NCI-H1092 treated with DMSO at 0.1 percent for 48 hours (cell line): Measurements from ENCODE around the gene B3GAT1.

Experiments used
- DNase-seq: peaks from one replicate; lab custom pipeline; 2025; lab: John Stamatoyannopoulos, UW

B3GAT1 gene

DNA sequence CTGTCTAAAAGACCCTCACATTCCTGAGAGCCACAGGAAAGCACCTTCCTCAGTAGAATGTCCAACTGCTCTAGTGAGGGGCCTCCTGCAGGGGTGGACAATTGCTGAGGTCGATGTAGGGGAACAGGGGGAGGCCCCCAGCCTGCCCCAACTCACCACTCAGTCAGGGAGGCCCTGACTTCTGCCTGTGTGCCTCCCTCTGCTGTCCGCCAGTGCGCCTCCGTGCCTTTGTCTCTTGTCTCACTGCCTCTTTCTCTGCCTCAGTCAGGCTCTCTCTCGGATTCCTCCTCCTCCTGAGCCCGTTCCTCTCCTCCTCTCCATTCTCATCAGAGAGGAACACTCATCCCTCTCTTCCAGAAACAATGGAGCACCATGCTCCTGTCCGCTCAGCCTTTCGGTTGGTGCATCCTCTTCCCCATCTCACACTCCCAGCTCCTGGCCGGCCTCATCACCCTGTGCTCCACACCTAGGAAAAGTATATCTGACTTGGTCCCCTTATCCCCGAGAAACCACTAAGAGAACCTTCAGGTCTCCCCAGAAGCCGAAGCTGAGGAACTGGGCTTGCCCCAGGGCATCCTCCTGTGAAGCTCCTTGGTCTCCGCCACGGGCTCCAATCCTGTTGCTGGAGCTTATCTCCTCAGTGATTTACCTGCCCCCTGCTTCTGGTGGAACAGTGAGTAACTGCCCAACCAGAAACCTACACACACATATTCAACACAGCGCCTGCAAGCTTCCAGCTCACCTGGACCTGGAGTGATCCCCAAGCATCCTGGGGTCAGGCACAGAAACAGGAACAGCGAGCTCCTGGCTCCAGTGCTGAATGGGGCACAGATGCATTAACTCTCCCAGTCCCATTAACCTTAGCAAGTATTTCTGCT lies 2.3 kb downstream of the B3GAT1 start:
- no peak for DNase-seq

DNA sequence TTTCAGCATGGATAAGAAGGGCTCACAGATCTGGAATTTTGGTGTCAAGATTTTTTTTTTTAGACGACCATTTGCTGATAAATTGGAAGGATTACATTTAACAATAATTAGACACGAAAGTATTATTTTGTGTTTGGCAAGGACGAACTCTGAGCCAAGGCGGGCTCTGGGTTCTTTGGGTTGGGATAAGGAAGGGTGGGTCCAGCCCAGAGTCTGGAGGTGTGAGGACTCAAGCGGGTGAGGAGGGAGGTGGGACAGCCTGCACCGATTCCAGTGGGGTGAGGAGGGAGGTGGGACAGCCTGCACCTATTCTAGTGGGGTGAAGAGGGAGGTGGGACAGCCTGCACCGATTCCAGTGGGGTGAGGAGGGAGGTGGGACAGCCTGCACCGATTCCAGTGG lies 4.1 kb downstream of the B3GAT1 start:
- DNase-seq = no peak

DNA sequence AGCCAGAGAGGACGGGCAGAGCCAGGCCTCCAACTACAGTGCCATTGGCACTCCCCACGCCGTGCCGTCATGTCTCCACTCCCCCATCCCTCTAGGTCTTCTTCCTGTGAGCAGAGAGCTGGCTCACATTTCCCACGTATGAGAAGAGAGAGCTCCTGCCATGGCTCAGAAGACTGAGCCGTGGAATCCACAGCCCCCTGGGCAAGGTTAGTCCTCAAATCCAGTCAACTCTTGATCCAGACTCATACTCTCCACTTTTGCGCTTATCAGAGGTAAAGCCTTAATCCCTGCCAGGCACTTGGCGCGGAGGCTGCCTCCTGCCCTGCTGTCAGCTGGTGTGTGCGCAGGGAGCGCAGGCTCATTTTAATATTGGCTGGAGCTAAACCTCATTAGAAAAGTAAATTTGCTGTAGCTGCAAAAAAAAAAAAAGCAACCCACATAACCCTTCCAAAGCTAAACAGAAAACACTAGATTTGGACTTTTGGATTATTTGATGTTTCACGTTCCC lies 4.7 kb downstream of the B3GAT1 start:
- DNase-seq = peak; percentile 13

DNA sequence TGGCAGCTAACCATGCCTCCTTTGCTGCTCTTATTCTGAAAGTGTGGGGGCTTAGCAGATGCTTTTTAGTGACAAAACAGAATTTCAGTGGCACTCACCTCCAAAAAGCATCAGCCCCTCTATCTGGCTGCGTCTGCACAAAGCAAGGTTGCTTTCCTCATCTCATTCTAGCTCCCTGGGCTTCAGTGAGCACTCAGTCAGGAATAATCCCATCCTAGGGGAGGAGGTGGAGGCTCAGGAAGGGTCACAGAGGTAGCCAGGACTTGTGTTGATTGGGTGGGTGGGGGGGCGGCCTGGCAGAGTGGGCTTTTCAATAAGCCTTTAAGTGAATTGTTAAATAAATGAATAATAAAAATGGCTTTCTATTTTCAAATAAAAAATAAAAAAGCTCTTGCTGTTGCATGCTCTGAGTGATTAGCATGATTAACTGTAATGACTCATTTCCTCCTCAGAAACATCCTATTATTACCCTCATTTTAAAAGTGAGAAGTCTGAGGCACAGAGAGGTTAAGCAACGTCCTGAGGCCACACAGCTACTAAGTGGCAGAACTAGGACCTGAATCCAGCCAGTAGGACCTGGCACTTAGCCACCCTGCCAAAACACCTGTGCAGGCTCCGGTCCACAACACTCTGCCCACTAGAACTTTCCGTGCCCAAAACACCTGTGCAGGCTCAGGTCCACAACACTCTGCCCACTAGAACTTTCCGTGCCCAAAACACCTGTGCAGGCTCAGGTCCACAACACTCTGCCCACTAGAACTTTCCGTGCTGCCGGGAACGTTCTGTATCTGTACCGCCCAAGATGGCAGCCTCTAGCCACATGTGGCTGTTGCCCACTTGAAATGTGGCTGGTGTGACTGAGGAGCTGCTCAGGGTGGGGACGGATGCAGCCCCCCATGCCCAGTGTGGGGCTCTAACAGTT lies 5.5 kb downstream of the B3GAT1 start:
- no peak for DNase-seq

DNA sequence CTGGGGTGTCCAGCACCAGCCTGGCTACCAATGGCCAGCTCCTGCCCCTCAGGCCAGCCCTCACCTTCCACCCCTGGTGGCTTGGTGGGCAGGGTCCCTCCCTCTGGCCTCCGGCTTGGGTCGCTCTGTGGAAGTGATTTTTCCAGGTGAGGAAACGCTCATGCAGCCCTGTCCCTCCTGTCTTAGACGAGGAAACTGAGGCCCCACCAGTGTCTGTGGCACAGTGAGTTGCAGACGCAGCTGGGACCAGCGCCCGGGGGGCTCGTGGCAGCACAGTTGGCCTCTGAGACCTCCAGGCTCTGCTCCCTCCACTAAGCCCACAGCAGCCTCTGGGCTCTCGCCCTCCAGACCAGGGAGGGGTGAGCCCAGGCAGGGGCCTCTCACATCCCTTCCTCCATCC lies 6.2 kb downstream of the B3GAT1 start:
- no peak for DNase-seq

DNA sequence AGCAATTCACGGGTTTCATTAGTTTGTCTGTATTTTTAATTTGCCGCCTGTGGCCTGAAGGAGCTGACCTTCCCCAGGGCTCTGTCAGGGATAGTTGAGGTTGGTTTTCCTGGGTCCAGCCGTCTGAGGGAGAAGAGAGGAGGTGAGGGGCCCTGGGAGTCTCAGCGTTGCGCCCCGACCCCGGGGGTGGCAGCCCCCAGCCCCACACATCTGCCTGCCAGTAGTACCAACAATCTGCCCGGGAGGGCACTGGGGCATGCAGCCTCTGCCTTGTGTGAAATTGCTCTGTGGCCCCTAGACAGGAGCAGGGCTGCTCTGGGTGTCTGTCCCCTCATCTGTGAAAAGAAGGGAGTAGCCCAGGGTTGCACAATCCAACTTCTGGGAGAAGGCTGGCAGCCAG lies 6.6 kb downstream of the B3GAT1 start:
- DNase-seq = no peak

DNA sequence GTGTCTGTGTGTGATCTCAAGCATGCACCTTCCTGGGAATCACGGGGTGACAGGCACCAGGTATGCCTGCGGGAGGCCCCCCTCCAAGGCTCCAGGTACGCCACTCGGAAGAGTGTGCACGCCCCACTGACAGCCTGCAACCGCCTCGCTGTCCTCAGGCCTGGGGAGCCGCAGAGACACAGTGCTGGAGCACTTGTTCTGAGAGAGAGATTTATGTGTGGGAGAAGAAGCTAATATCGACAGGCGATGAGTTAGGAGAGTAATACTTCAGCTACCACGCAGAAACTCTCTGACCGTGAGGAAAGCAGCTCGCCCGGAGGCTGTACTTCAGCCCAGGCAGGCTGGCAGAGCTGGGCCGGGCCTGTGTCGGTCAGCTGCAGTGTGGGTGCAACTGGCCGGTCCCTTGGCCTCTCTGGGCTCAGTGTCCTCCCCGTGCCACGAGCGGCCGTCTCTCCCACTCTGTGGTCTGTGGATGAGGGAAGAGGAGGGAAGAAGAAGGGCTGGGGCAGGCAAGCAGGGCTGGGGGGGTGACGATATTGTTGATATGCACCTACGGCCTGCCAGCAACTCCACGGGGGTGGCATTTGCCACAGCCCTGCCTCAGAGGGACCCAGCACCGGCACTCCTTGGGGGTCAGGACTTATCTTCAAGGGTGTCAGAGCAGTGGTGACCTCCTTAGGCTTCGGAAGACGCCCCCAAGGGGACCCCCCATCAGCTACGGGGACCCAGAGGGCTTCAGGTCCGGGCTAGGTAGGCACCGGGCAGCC lies 7.3 kb downstream of the B3GAT1 start:
- DNase-seq = no peak

DNA sequence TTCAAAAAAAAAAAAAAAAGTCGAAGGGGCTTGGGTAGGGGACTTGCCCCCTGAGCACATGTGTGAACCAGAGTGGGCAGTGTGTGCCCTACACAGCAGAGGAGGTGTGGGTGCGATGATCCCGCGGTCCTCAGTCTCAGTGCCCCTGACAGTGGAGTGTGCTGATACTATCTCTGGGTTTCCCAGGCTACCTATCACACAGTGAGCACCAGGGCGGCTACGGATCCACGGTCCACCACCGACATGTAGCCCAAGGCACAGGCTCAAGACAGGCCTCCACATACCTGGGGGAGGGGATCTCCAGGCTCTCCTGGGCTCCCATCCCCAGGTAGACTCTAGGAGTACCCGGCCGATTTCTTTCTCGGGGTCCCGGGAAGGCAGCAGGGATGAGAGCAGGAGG lies 9.1 kb downstream of the B3GAT1 start:
- no peak for DNase-seq

DNA sequence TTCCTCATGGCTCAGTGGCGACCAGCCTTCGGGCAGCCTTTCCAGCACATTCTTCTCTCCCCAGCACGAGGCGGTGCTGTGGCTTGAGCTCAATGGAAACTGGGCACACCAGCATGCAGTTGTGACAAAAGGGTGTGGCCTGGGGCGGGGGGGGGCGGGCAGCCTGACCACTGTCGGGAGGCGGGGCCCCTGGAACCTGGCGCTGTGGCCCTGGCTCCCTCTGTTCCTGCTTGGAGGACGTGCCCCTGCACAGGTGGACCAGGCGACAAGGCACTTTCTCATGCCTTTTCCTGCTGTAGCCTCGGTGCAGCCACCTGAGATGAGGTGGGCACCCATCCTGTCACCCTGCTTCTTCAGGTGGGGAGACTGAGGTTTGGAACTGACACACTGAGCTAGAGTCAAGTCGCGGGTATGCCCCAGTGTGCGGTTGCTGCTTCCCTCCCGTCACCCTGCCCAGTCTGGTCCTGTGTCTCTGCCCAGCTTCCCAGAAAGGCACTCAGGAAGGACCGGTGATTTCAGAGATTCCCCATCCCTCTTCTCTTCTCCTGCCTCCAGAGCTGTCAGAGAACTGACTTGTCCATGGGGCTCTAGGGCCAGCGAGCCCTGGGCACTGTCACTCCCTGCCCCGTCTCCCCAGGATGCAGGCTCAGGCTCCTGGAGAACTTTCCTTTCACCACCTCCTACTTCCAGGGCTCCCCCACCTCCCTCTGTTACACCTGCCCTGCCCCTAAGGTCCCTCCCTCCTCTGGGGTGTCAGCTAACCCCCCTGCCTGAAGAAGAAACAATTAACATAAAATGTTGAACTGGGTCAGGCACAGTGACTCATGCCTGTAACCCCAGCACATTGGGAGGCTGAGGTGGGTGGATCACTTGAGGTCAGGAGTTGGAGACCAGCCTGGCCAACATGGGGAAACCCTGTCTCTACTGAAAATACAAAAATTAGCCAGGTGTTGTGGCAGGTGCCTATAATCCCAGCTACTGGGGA lies 9.9 kb downstream of the B3GAT1 start:
- no peak for DNase-seq

DNA sequence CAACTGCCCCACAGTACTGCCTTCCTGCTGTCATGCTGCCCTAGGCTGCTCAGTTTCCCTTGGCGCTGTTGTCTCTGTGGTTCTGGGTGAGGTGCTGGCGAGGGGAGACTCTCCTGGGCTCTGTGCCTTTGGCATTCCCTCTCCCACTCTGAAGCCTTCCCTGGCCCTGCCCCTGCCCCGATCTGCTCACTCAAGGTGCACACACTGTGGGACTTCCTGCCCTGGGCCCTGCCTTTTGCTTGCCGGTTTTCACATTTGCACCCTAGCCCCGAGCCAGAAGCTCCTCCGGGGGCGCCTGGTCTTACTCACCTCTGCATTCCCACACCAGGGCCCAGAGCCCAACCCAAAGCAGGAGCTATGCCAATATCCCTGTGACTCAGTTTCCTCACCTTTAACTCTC lies 12.0 kb downstream of the B3GAT1 start:
- no peak for DNase-seq

DNA sequence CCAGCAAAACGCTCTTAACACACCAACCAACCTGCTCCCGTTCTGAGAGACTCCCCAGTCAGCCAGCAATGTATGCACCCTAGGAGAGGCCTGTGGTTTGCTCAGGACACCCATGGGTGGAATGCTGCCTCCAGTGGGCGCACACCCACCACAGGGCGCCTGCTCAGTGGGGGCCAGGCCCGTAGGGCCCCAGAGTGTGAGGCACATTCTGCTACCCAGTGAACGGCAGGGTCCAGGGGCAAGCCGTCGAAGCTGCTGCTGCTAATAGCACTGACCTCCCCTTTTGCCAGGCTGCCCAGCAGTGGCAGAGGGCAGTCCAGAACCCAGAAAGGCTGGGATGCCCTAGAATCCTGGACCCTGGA lies 12.8 kb downstream of the B3GAT1 start:
- DNase-seq = no peak

DNA sequence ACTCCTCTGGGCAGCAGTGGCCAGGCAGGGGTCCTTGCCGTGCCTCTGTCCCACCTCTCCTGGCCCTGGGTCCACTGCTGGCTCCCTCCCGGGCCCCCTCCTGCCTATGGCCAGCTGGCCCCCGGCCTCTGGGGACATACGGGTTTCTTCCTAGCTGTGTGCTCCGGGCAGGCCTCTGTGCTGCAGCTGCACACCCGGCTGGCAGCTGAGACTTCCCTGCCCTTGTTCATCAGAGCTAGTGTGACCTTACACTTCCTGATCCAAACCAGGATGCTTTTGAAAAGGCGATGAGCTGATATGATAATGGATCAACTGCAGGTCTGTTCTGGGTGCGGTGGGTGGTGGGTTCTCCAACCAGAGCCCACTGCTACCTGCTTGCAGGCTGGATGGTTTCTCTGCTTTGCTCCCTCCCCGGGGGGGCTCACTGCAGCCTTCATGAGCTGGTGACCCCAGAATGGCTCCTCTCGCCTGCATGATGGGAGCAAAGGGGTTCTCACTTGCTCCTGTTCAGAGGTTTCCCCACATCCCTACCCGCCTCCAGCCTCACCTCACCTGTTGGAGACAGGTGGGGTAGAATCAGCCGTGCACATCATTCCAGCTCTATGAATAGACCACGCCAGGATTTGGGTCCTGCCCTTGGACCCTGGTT lies 13.3 kb downstream of the B3GAT1 start:
- peak; percentile 13 for DNase-seq

DNA sequence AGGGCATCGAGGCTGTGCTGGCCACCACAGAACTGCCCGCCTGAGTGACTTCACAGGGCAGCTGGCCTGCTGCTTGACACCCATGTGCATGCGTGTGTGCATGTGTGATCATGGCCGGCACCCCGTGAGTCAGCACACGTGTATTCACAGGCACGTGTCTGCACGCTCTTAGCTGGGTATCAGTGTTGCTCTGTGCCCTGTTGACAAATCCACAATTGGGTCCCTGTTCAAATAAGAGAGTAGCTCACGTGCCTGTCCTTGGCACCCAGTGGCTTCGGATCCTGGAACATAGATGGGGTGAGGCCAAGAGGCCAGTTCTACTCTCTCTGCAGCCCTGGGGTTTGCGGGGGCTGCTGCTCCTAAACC lies 14.0 kb downstream of the B3GAT1 start:
- DNase-seq = peak; percentile 76

DNA sequence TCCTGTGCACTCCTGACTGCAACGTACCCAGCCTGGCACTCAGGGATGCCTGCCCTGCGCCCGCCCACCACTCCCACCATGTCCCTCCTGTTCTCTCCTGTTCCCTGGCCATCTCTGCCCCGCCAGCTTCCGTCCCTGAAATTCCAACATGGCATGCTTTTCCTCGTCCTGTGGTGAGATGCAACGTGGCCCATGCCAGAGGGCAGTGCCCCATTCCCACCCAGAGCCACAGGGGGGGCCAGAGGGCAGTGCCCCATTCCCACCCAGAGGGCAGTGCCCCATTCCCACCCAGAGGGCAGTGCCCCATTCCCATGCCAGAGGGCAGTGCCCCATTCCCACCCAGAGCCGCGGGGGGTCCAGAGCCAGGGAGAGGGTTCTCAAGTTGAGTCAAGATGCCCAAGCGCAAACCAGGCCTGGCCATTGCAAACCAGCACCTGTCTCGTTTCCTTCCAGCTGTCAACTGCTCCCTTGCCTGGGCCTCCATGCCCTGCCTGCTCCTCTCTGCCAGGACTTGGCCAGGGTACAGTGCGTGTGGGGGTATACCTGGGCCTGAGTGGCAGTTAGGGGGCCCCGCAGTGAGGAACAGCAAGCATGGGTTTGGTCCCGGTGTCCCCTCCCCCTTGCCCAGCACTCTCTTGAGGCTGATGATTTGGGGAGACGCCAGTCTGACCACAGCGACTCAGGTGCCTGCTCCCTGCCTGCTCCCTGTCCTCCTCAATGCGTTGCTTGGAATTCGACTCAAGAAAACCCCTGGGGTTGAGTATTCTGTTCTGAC lies 14.6 kb downstream of the B3GAT1 start:
- DNase-seq = no peak

DNA sequence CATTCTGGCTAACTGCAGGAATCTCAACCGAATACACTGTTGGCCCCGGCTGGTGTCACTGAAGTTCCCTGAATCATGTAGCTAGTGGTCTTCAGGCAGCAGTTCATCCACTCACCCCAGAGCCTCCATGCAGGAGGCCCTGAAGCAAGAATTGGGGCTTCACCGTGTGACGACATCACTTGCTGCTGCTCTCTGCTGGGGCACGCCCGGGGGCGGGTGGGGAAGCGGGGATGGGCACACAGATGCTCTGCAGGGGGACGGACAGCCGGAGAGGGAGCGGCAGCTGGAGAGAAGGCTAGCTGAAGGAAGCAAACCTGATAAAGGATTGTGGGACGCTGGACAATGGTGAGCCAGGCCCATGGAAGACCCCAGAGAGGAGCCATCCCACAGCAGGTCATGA lies 17.0 kb downstream of the B3GAT1 start:
- DNase-seq = no peak

DNA sequence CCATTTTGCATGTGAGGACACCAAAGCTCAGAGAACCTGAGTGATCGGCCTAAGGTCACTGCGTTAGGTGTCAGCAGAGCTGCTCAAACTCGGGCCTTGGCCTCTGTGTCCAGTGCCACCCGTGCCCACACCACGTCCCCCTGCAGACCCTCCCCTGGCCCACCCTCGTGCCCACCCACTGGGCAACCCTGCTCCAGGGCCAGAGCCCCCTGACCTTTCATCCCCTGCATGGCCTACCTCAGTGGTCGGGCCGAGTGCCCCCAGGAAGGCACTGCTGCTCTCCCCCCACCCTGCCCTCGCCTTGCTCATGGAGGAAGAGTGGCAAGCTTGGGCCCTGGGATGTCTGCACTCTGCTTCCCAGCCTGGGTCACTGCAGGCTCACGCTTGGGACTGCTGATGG lies 17.7 kb downstream of the B3GAT1 start:
- DNase-seq = no peak

DNA sequence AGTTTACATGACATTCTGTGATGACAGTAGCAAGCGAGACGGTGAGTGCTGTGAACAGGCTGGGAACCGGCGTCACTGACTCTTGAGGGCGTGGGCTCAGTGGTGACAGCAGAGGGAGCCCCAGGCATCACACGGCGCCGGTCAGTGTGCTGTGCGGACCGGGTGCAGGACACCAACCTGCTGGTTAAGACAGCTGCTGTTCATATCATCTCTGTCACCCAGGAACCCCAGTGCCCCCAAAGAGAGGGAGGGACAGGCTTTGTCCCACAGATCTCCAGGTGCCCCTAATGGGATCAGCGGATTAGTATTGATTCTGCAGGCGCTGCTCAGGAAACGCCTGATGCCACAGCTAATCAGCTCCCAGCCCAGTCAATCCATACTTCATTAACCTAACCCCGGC lies 18.4 kb downstream of the B3GAT1 start:
- peak; percentile 37 for DNase-seq

DNA sequence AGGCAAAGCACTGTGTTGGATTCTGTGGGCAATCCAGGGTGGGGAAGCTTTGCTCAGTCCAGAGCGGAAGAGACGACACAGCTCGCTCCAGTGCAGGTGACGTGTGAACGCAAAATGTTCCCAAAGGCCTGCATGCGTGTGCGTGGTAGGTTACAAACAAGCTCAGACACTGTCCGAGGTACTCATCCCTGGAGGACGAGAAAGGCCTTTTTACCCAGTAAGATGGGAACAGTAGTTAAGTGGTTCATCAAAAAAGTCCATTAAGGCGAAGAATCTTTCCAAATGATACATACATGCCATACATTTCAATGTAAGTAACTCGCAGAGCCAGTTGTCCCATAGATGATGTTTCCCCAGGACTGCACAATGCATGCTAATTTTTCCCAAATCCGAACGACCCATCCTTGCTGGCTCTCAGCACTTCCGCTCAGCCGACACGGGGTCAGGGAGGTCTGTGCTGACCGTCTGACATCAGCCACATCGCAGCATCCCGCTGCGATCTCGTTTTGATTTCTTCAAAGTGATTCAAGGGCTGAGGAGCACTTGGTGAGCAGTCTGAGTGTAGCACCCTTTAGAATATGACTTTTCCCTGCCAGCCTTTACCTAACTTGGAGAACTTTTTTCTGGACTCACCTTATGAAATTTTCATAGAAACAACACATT lies 19.0 kb downstream of the B3GAT1 start:
- DNase-seq = peak; percentile 37

DNA sequence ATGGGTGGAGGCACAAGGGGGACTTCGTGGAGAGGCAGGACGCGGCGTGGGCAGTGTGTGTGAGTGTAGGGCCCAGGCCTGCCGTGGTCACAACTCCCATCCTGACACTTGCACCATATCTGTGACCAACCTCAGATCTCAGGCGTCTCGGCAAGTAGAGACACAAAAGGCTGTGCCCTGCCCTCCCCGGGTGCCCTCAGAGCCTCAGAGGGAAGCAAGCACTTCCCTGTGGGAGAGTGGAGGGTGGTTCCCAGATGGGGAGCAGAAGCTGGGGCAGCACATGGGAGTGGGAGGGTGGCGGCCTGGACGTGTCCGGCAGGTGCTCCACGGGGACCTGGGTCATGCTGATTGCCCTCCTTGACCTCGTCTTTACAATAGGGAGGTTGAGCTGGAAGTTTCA lies 20.4 kb downstream of the B3GAT1 start:
- no peak for DNase-seq
